Natural killer cell (primary cell): ENCODE results near the gene AK1. TPM values are rescaled to one million over a fixed set of nuclear protein-coding genes. Genes with fewer than 3 reads are reported as not detected.

ENCODE experiments used
- ATAC-seq, 3 donors: fragments of 150-1000 bp in 2 of 3; fragments of 200-7000 bp in 1 of 3; cut with Tn5 transposase; 1 replicate in 1 of 3; 2 replicates in 2 of 3; pipeline ENCODE4 v1.10.0; 2021; ENCODE audit warnings: mild to moderate bottlenecking in 2 of 3, moderate library complexity in 2 of 3
- DNase-seq, 2 donors: peaks; one replicate each; pipeline versions ENCODE4 v3.0.0 to v3.0.0-alpha.2; 2013 to 2021; ENCODE audit warnings: mixed read lengths in 1 of 2
- H3K27ac ChIP-seq: one replicate; pipeline ENCODE4 v1.5.1; 2013; ENCODE audit warnings: mild to moderate bottlenecking, low read length
- H3K27me3 ChIP-seq: one replicate; pipeline ENCODE4 v1.6.1; 2013; ENCODE audit warnings: low read length; ENCODE audit not compliant: control insufficient read depth, insufficient read depth
- H3K36me3 ChIP-seq: one replicate; pipeline ENCODE4 v1.6.1; 2013; ENCODE audit warnings: low read length; ENCODE audit not compliant: control insufficient read depth, insufficient read depth
- H3K4me1 ChIP-seq: one replicate; pipeline ENCODE4 v1.6.1; 2013; ENCODE audit warnings: low read length; ENCODE audit not compliant: control insufficient read depth, insufficient read depth
- H3K4me3 ChIP-seq: one replicate; pipeline ENCODE4 v1.5.1; 2013; ENCODE audit warnings: low read length
- H3K9me3 ChIP-seq: one replicate; pipeline ENCODE4 v1.6.1; 2013; ENCODE audit warnings: low read length; ENCODE audit not compliant: control insufficient read depth, insufficient read depth
- H3K27ac Mint-ChIP-seq, 2 donors: one replicate each; pipeline ENCODE4 v1.8.0; 2022; ENCODE audit warnings: mild to moderate bottlenecking in 2 of 2, mixed read lengths in 2 of 2, moderate library complexity in 1 of 2
- H3K27me3 Mint-ChIP-seq, 2 donors: one replicate each; pipeline ENCODE4 v1.8.0; 2022; ENCODE audit warnings: low read depth in 2 of 2, mixed read lengths in 2 of 2
- H3K36me3 Mint-ChIP-seq: one replicate; pipeline ENCODE4 v1.8.0; 2022; ENCODE audit warnings: mixed read lengths
- H3K4me1 Mint-ChIP-seq, 2 donors: one replicate each; pipeline ENCODE4 v1.8.0; 2022; ENCODE audit warnings: mixed read lengths in 2 of 2
- H3K4me3 Mint-ChIP-seq: one replicate; pipeline ENCODE4 v1.8.0; 2022; ENCODE audit warnings: mild to moderate bottlenecking, moderate library complexity, mixed read lengths
- H3K9me3 Mint-ChIP-seq, 2 donors: one replicate each; pipeline ENCODE4 v1.8.0; 2022; ENCODE audit warnings: mixed read lengths in 2 of 2
- WGBS: methylation state at CpG from one replicate; pipeline ENCODE4 v1.1.7; 2013; ENCODE audit warnings: missing lambda C conversion rate; ENCODE audit not compliant: insufficient coverage; 5-methylcytosine and 5-hydroxymethylcytosine counted together
- intact Hi-C: fragments of 100-400 bp; cut with micrococcal nuclease; formaldehyde crosslinking; loops from one replicate; pipeline ENCODE4 v1.14.2; 2022
- total RNA-seq, 4 donors: library from RNA; stranded (reverse); fragments of 120-200 nt in 1 of 4; gene quantifications; one replicate each; pipeline versions ENCODE4 v1.2.3 to v1.2.4, GENCODE V29; 2013 to 2022
- TF ChIP-seq, protein P1 (sequence below): fragments of 200-600 bp; IDR thresholded peaks from one replicate; pipeline ENCODE4 v1.8.0; 2022; ENCODE audit warnings: antibody characterized with exemption

AK1 gene
- total RNA-seq, 3 donors from 2014 or later (not counting 1 experiment from before 2014, with no cell fraction given) = 47.3 to 76.3 (median 54.2) TPM

DNA sequence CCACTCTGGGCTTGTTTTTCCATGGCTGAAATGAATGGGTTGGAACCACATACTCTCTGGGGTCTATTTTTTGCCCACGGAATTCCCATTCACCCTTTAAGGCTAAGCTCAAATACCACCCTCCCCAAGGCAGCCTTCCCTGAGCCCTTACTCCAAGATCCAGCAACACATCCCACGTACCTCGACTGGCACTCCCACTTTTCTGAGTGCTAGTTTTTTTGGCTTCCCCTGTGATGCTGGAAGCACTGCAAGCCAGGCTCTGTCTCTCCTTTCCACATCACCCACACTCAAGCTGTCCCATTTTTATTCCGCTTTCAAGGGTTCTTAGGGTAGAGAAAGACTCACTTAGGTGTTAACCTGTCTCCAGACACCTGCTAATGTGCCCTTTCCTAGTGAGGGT, 15.9 kb upstream of the AK1 start:
- intact Hi-C loops = no loop called here
- TF ChIP-seq, protein P1, sequence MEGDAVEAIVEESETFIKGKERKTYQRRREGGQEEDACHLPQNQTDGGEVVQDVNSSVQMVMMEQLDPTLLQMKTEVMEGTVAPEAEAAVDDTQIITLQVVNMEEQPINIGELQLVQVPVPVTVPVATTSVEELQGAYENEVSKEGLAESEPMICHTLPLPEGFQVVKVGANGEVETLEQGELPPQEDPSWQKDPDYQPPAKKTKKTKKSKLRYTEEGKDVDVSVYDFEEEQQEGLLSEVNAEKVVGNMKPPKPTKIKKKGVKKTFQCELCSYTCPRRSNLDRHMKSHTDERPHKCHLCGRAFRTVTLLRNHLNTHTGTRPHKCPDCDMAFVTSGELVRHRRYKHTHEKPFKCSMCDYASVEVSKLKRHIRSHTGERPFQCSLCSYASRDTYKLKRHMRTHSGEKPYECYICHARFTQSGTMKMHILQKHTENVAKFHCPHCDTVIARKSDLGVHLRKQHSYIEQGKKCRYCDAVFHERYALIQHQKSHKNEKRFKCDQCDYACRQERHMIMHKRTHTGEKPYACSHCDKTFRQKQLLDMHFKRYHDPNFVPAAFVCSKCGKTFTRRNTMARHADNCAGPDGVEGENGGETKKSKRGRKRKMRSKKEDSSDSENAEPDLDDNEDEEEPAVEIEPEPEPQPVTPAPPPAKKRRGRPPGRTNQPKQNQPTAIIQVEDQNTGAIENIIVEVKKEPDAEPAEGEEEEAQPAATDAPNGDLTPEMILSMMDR = no peak
- no peaks in the 10 kb centered on the region for H3K9me3 Mint-ChIP-seq
- H3K27me3 Mint-ChIP-seq = no peaks in the 10 kb centered on the region
- peaks cover 31 to 57% of the 10 kb centered on the region in 2 donors for H3K4me1 Mint-ChIP-seq
- Histone ChIP-seq H3K9me3 (peaks cover 10% of the 10 kb centered on the region), H3K4me1 (peaks cover 26% of the 10 kb centered on the region), H3K36me3 (peaks cover 63% of the 10 kb centered on the region), H3K27me3 (no peaks in the 10 kb centered on the region), H3K4me3 (no peak overlapping the region), H3K27ac (no peak overlapping the region)
- no peak overlapping the region for H3K4me3 Mint-ChIP-seq
- H3K27ac Mint-ChIP-seq = peak overlapping the region; percentile 63 to 67
- whole genome bisulfite sequencing = 96% methylated on average over 4 of the region's 4 CpGs
- no peak for DNase-seq
- ATAC-seq = no peak
- H3K36me3 Mint-ChIP-seq = peaks cover 21% of the 10 kb centered on the region

DNA sequence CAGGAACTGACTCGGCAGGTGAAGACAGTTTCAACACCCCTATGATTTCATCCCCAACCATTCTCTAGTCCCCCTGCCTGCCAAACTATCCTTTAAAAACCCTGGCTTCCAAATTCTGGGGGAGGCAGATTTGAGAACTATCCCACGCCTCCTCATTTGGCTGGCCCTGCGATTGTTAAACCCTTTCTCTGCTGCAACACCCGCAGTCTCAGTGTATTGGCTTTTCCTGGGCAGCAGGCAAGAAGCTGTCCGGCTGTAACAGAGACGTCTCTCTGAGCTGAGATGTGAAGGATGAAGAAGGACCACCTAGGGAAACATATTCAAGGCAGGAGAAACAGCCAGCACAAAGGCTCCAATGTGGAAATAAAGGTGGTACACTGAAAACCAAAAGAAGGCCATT, 15.4 kb upstream of the AK1 start:
- intact Hi-C loops = no loop called here
- no peaks in the 10 kb centered on the region for H3K27me3 ChIP-seq
- ATAC-seq = no peak
- H3K4me3 Mint-ChIP-seq = no peak overlapping the region
- H3K4me1 Mint-ChIP-seq = peaks cover 30 to 55% of the 10 kb centered on the region in 2 donors
- H3K4me1 ChIP-seq = peaks cover 21% of the 10 kb centered on the region
- H3K36me3 Mint-ChIP-seq = peaks cover 21% of the 10 kb centered on the region
- no peak for DNase-seq
- H3K9me3 ChIP-seq = peaks cover 10% of the 10 kb centered on the region
- TF ChIP-seq, protein P1 = no peak
- H3K27ac Mint-ChIP-seq = peak overlapping the region; percentile 67 to 69
- no peak overlapping the region for H3K4me3 ChIP-seq
- WGBS = 96% methylated on average over 6 of the region's 6 CpGs
- H3K36me3 ChIP-seq = peaks cover 65% of the 10 kb centered on the region
- no peaks in the 10 kb centered on the region for H3K9me3 Mint-ChIP-seq
- H3K27ac ChIP-seq = no peak overlapping the region
- H3K27me3 Mint-ChIP-seq = no peaks in the 10 kb centered on the region

DNA sequence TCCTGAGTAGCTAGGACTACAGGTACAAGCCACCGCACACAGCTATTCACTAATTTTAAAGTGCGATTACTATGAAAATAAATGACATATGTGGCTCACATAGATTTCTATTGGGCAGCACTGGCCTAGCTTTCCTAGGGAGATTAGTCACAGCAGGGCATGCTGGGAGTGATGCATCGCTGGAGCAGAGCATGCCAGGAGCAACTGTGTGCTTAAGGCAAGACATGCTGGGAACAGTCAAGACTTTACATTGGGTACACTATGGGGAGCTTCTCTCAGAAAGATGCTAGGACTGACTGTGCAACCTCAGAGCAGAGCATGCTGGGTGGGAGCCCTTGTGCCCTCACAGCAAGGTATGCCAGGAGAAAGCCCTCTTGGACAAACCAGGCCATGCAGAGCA, 12.6 kb upstream of the AK1 start:
- Mint-ChIP-seq H3K27me3 (no peaks in the 10 kb centered on the region), H3K4me1 (peaks cover 22 to 41% of the 10 kb centered on the region in 2 donors), H3K36me3 (peaks cover 21% of the 10 kb centered on the region), H3K27ac (no peak overlapping the region), H3K9me3 (no peaks in the 10 kb centered on the region), H3K4me3 (no peak overlapping the region)
- peaks cover 7% of the 10 kb centered on the region for H3K9me3 ChIP-seq
- no peaks in the 10 kb centered on the region for H3K27me3 ChIP-seq
- DNase-seq = no peak
- no peak for ATAC-seq
- TF ChIP-seq, protein P1 = no peak
- intact Hi-C loops = no loop called here
- no peak overlapping the region for H3K27ac ChIP-seq
- peaks cover 3% of the 10 kb centered on the region for H3K4me1 ChIP-seq
- WGBS = 99% methylated on average over 3 of the region's 3 CpGs
- H3K4me3 ChIP-seq = no peak overlapping the region
- peaks cover 77% of the 10 kb centered on the region for H3K36me3 ChIP-seq

DNA sequence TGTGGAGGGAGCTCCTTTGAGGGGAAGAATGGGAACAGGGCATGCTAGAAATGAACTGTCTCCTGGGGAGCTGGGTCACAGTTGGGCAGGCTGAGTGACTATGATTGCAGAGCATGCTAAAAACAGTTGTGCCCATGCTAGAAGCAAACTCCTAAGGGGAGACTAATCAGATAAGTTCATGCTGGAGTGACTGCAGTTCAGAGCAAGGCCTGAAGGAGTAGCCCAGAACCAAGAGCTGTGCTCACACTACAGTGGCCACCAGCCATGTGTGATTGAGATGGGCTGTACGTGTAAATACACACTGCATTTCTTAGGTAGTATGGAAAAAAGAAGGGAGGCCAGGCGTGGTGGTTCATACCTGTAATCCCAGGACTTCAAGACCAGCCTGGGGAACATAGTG, 10.3 kb upstream of the AK1 start:
- DNase-seq (no peak), ATAC-seq (peak in 2 of 3 donors; percentile 44 to 58)
- peaks cover under 1% of the 10 kb centered on the region for H3K9me3 ChIP-seq
- no peak overlapping the region for H3K4me3 Mint-ChIP-seq
- no peak overlapping the region for H3K4me3 ChIP-seq
- TF ChIP-seq, protein P1 = no peak
- H3K27me3 Mint-ChIP-seq = no peaks in the 10 kb centered on the region
- H3K36me3 ChIP-seq = peaks cover 61% of the 10 kb centered on the region
- H3K4me1 Mint-ChIP-seq = peaks cover 19 to 37% of the 10 kb centered on the region in 2 donors
- no peaks in the 10 kb centered on the region for H3K27me3 ChIP-seq
- peaks cover 18% of the 10 kb centered on the region for H3K4me1 ChIP-seq
- peak overlapping the region in 1 of 2 donors; percentile 60 for H3K27ac Mint-ChIP-seq
- 84% methylated on average over 2 of the region's 2 CpGs for WGBS
- no peak overlapping the region for H3K27ac ChIP-seq
- no peaks in the 10 kb centered on the region for H3K9me3 Mint-ChIP-seq
- peaks cover 6% of the 10 kb centered on the region for H3K36me3 Mint-ChIP-seq
- intact Hi-C loops = no loop called here
